ENCODE measurements around the gene MYO1F.
"Not testable (repeated sequence)": the region's sequence is repeated elsewhere in the genome, so short reads cannot be mapped to it uniquely, and the experiment has no call there.

The MYO1F gene

GRCh38 chr19:8585894-8586750 lies 8.9 kb upstream of the MYO1F start:
- H3K9me3 Mint-ChIP-seq: no peaks in the 10 kb centered on the region
- ATAC-seq (ENCODE audit: low read depth) (peak; percentile 35), DNase-seq (ENCODE audit: low spot score in 2 of 2) (no peak)
- no peak overlapping the region for H3K27ac Mint-ChIP-seq
- peaks cover 2% of the 10 kb centered on the region for H3K4me1 Mint-ChIP-seq
- H3K27me3 Mint-ChIP-seq: peaks cover 15% of the 10 kb centered on the region
- H3K4me3 Mint-ChIP-seq: no peak overlapping the region
- H3K36me3 Mint-ChIP-seq: no peaks in the 10 kb centered on the region

- Mint-ChIP-seq H3K4me3 (no peak overlapping the region), H3K27me3 (peaks cover 9% of the 10 kb centered on the region), H3K9me3 (no peaks in the 10 kb centered on the region), H3K4me1 (peaks cover 4% of the 10 kb centered on the region), H3K27ac (no peak overlapping the region), H3K36me3 (no peaks in the 10 kb centered on the region)
- DNase-seq (ENCODE audit: low spot score in 2 of 2) (no peak), ATAC-seq (ENCODE audit: low read depth) (no peak)
Measured at GRCh38 chr19:8584965-8585893, 8.0 kb upstream of the MYO1F start.

GRCh38 chr19:8580710-8581281 lies 3.6 kb upstream of the MYO1F start:
- ATAC-seq (ENCODE audit: low read depth): peak; percentile 57
- H3K27me3 Mint-ChIP-seq: peaks cover under 1% of the 10 kb centered on the region
- H3K9me3 Mint-ChIP-seq: no peaks in the 10 kb centered on the region
- no peaks in the 10 kb centered on the region for H3K36me3 Mint-ChIP-seq
- H3K4me3 Mint-ChIP-seq: peak overlapping the region; percentile 11
- H3K4me1 Mint-ChIP-seq: peaks cover 22% of the 10 kb centered on the region
- DNase-seq (ENCODE audit: low spot score in 2 of 2): peak; percentile 89 to 94
- no peak overlapping the region for H3K27ac Mint-ChIP-seq

- Mint-ChIP-seq H3K27me3 (no peaks in the 10 kb centered on the region), H3K4me3 (peak overlapping the region; percentile 70), H3K36me3 (peaks cover 10% of the 10 kb centered on the region), H3K4me1 (peaks cover 35% of the 10 kb centered on the region), H3K27ac (peak overlapping the region; percentile 3), H3K9me3 (peaks cover 6% of the 10 kb centered on the region)
- DNase-seq (ENCODE audit: low spot score in 2 of 2) (peak; percentile 81 to 87), ATAC-seq (ENCODE audit: low read depth) (peak; percentile 58)
Measured at GRCh38 chr19:8578642-8579265, 1.5 kb upstream of the MYO1F start.

- peaks cover 7% of the 10 kb centered on the region for H3K9me3 Mint-ChIP-seq
- no peak for ATAC-seq (ENCODE audit: low read depth)
- H3K4me1 Mint-ChIP-seq: peaks cover 42% of the 10 kb centered on the region
- no peaks in the 10 kb centered on the region for H3K27me3 Mint-ChIP-seq
- H3K27ac Mint-ChIP-seq: peak overlapping the region; percentile 91
- DNase-seq (ENCODE audit: low spot score in 2 of 2): no peak
- H3K4me3 Mint-ChIP-seq: peak overlapping the region; percentile 89
- H3K36me3 Mint-ChIP-seq: peaks cover 14% of the 10 kb centered on the region
Measured at GRCh38 chr19:8577741-8578140, 499 bp upstream of the MYO1F start.

- no peaks in the 10 kb centered on the region for H3K27me3 Mint-ChIP-seq
- peaks cover 47% of the 10 kb centered on the region for H3K4me1 Mint-ChIP-seq
- H3K27ac Mint-ChIP-seq: peak overlapping the region; percentile 91
- H3K9me3 Mint-ChIP-seq: peaks cover 7% of the 10 kb centered on the region
- DNase-seq (ENCODE audit: low spot score in 2 of 2) (no peak), ATAC-seq (ENCODE audit: low read depth) (peak; percentile 40)
- H3K36me3 Mint-ChIP-seq: peaks cover 16% of the 10 kb centered on the region
- H3K4me3 Mint-ChIP-seq: peak overlapping the region; percentile 89
Measured at GRCh38 chr19:8576273-8576993, 809 bp downstream of the MYO1F start.

GRCh38 chr19:8575467-8575997 lies 1.7 kb downstream of the MYO1F start:
- Mint-ChIP-seq H3K36me3 (peaks cover 16% of the 10 kb centered on the region), H3K27ac (peak overlapping the region; percentile 91), H3K9me3 (peaks cover 7% of the 10 kb centered on the region), H3K4me3 (peak overlapping the region; percentile 89), H3K4me1 (peaks cover 52% of the 10 kb centered on the region), H3K27me3 (no peaks in the 10 kb centered on the region)
- no peak for ATAC-seq (ENCODE audit: low read depth)
- DNase-seq (ENCODE audit: low spot score in 2 of 2): no peak

- peak overlapping the region; percentile 37 for H3K4me3 Mint-ChIP-seq
- H3K27me3 Mint-ChIP-seq; ATAC-seq (ENCODE audit: low read depth); H3K9me3 Mint-ChIP-seq; DNase-seq (ENCODE audit: low spot score in 2 of 2): not testable (repeated sequence)
- H3K36me3 Mint-ChIP-seq: peaks cover 16% of the 10 kb centered on the region
- peak overlapping the region; percentile 16 for H3K27ac Mint-ChIP-seq
- peaks cover 53% of the 10 kb centered on the region for H3K4me1 Mint-ChIP-seq
Measured at GRCh38 chr19:8574619-8574922, 2.7 kb downstream of the MYO1F start.

- Mint-ChIP-seq H3K27ac (peak overlapping the region; percentile 16), H3K4me1 (peaks cover 57% of the 10 kb centered on the region), H3K36me3 (peaks cover 16% of the 10 kb centered on the region), H3K27me3 (no peaks in the 10 kb centered on the region), H3K4me3 (no peak overlapping the region), H3K9me3 (peaks cover 7% of the 10 kb centered on the region)
- DNase-seq (ENCODE audit: low spot score in 2 of 2): no peak
- ATAC-seq (ENCODE audit: low read depth): no peak
Measured at GRCh38 chr19:8573316-8573715, 3.9 kb downstream of the MYO1F start.

GRCh38 chr19:8571006-8571411 lies 6.2 kb downstream of the MYO1F start:
- DNase-seq (ENCODE audit: low spot score in 2 of 2): no peak
- H3K36me3 Mint-ChIP-seq: peaks cover 16% of the 10 kb centered on the region
- H3K9me3 Mint-ChIP-seq: peaks cover 7% of the 10 kb centered on the region
- H3K4me1 Mint-ChIP-seq: peaks cover 46% of the 10 kb centered on the region
- peak overlapping the region; percentile 58 for H3K27ac Mint-ChIP-seq
- no peaks in the 10 kb centered on the region for H3K27me3 Mint-ChIP-seq
- H3K4me3 Mint-ChIP-seq: peak overlapping the region; percentile 47
- ATAC-seq (ENCODE audit: low read depth): peak; percentile 61

- ATAC-seq (ENCODE audit: low read depth): peak; percentile 80
- peaks cover 5% of the 10 kb centered on the region for H3K9me3 Mint-ChIP-seq
- H3K27ac Mint-ChIP-seq: peak overlapping the region; percentile 83
- H3K4me1 Mint-ChIP-seq: peaks cover 42% of the 10 kb centered on the region
- no peak for DNase-seq (ENCODE audit: low spot score in 2 of 2)
- peaks cover 14% of the 10 kb centered on the region for H3K36me3 Mint-ChIP-seq
- H3K4me3 Mint-ChIP-seq: peak overlapping the region; percentile 77
- no peaks in the 10 kb centered on the region for H3K27me3 Mint-ChIP-seq
Measured at GRCh38 chr19:8569066-8569771, 8.0 kb downstream of the MYO1F start.

- no peak overlapping the region for H3K27ac Mint-ChIP-seq
- peaks cover 34% of the 10 kb centered on the region for H3K4me1 Mint-ChIP-seq
- peaks cover 6% of the 10 kb centered on the region for H3K36me3 Mint-ChIP-seq
- DNase-seq (ENCODE audit: low spot score in 2 of 2) (no peak), ATAC-seq (ENCODE audit: low read depth) (no peak)
- H3K9me3 Mint-ChIP-seq: no peaks in the 10 kb centered on the region
- no peaks in the 10 kb centered on the region for H3K27me3 Mint-ChIP-seq
- H3K4me3 Mint-ChIP-seq: no peak overlapping the region
Measured at GRCh38 chr19:8567522-8568172, 9.6 kb downstream of the MYO1F start.

Data from memory B cell (primary cell).